SK-N-SH treated with all-trans-retinoic acid at 6 μM for 48 hours (cell line): ENCODE results near the gene DNLZ.

ENCODE experiments used
- BACH2 ChIP-seq: fragments of 250-450 bp; sonication (Bioruptor Pico); IDR thresholded peaks from 2 replicates; pipeline ENCODE4 v1.9.0; 2021; ENCODE audit warnings: mild to moderate bottlenecking, borderline replicate concordance
- CREB5 ChIP-seq: fragments of 250-450 bp; sonication (Bioruptor Pico); IDR thresholded peaks from 2 replicates; pipeline ENCODE4 v1.5.1; 2020; ENCODE audit warnings: low read depth, mild to moderate bottlenecking, moderate library complexity
- OSR1 ChIP-seq: fragments of 250-450 bp; sonication (Bioruptor Pico); IDR thresholded peaks from 2 replicates; pipeline ENCODE4 v1.8.0; 2022; ENCODE audit warnings: moderate library complexity, mild to moderate bottlenecking, inconsistent platforms
- PATZ1 ChIP-seq: fragments of 250-450 bp; sonication (Bioruptor Pico); IDR thresholded peaks from 2 replicates; pipeline ENCODE4 v1.8.0; 2020; ENCODE audit warnings: mild to moderate bottlenecking, moderate library complexity, borderline replicate concordance
- RARB ChIP-seq: fragments of 250-450 bp; sonication (Bioruptor Pico); IDR thresholded peaks from 2 replicates; pipeline ENCODE4 v1.8.0; 2021; ENCODE audit warnings: mild to moderate bottlenecking, moderate library complexity
- TCF4 ChIP-seq: fragments of 250-450 bp; sonication (Bioruptor Pico); IDR thresholded peaks from 2 replicates; pipeline ENCODE4 v1.8.0; 2021; ENCODE audit warnings: mild to moderate bottlenecking, moderate library complexity, borderline replicate concordance
- ZFP3 ChIP-seq: fragments of 250-450 bp; sonication (Bioruptor Pico); IDR thresholded peaks from 2 replicates; pipeline ENCODE4 v1.5.0; 2020; ENCODE audit warnings: mild to moderate bottlenecking, moderate library complexity
- ZFP30 ChIP-seq: fragments of 450-650 bp; formaldehyde crosslinking; IDR thresholded peaks from 2 replicates; pipeline ENCODE4 v1.5.0; 2022; ENCODE audit warnings: mild to moderate bottlenecking, moderate library complexity
- ZNF565 ChIP-seq: fragments of 450-650 bp; formaldehyde crosslinking; conservative IDR thresholded peaks from 2 replicates; pipeline ENCODE4 v1.5.0; 2020; ENCODE audit warnings: low read depth, mild to moderate bottlenecking, moderate library complexity

GRCh38 chr9:136389396-136389795 is 25.9 kb upstream of the DNLZ start:
- TF ChIP-seq CREB5 (CRISPR knock-in tag) (no peak), PATZ1 (CRISPR knock-in tag) (no peak), ZFP3 (no peak), BACH2 (no peak), ZFP30 (CRISPR knock-in tag) (no peak), OSR1 (CRISPR knock-in tag) (no peak), TCF4 (CRISPR knock-in tag) (no peak), ZNF565 (CRISPR knock-in tag) (no peak), RARB (no peak)
